Measurements from ENCODE around the gene CLEC12A. TPM values are rescaled to one million over a fixed set of nuclear protein-coding genes. Genes with fewer than 3 reads are reported as not detected.
"Not testable (repeated sequence)": the region's sequence is repeated elsewhere in the genome, so short reads cannot be mapped to it uniquely, and the experiment has no call there.

Gene CLEC12A
- total and polyA plus RNA-seq, 12 donors: 0.20 to 8.9 (median 0.85) TPM; not detected in 1

- Histone ChIP-seq H3K27me3 (peaks cover 0 to 3% (median 0%) of the 10 kb centered on the region in 7 donors), H3K4me3 (no peak overlapping the region), H3K4me1 (peaks cover 0 to 6% (median 0%) of the 10 kb centered on the region in 9 donors), H3K36me3 (no peaks in the 10 kb centered on the region), H3K27ac (no peak overlapping the region), H3K9me3 (no peaks in the 10 kb centered on the region)
- DNase-seq: no peak
- 93 to 95% methylated on average over 3 of the region's 3 CpGs for WGBS, 2 donors
- ATAC-seq: no peak
- intact Hi-C loops (cut with DNase I): no loop called here
- TF ChIP-seq CTCF (IDR thresholded peaks at IDR 0.05): no peak
These were observed 54.0 kb downstream of the CLEC12A start for GRCh38 chr12:10025236-10025635.

- intact Hi-C loops (cut with DNase I): not testable (repeated sequence)
These were observed 55.5 kb downstream of the CLEC12A start for GRCh38 chr12:10026666-10027065.

GRCh38 chr12:10027311-10027710 is 56.1 kb downstream of the CLEC12A start:
- no peak for DNase-seq
- ATAC-seq: no peak
- Histone ChIP-seq H3K9me3 (no peaks in the 10 kb centered on the region), H3K4me3 (no peak overlapping the region), H3K27me3 (peaks cover 0 to 3% (median 0%) of the 10 kb centered on the region in 7 donors), H3K27ac (peak overlapping the region in 1 of 10 donors; percentile 69), H3K4me1 (peaks cover 0 to 9% (median 0%) of the 10 kb centered on the region in 9 donors), H3K36me3 (no peaks in the 10 kb centered on the region)
- intact Hi-C loops (cut with DNase I): no loop called here
- 67 to 69% methylated on average over 3 of the region's 3 CpGs for WGBS, 2 donors
- no peak for TF ChIP-seq CTCF (IDR thresholded peaks at IDR 0.05)

More at GRCh38 chr12:10026666-10027065, 55.5 kb downstream of the CLEC12A start:
- not testable (repeated sequence) for H3K4me1 ChIP-seq, H3K9me3 ChIP-seq, DNase-seq, H3K27ac ChIP-seq, H3K4me3 ChIP-seq, H3K36me3 ChIP-seq, ATAC-seq, H3K27me3 ChIP-seq
- 84 to 91% methylated on average over 4 of the region's 4 CpGs for WGBS, 2 donors

GRCh38 chr12:10027721-10028120 is 56.5 kb downstream of the CLEC12A start:
- intact Hi-C loops (cut with DNase I): no loop called here
- peak in 2 of 8 donors; percentile 39 to 65 for ATAC-seq
- no peak for DNase-seq
- Histone ChIP-seq H3K36me3 (no peaks in the 10 kb centered on the region), H3K9me3 (no peaks in the 10 kb centered on the region), H3K27me3 (peaks cover 0 to 2% (median 0%) of the 10 kb centered on the region in 7 donors), H3K4me3 (no peak overlapping the region), H3K4me1 (peaks cover 0 to 9% (median 0%) of the 10 kb centered on the region in 9 donors), H3K27ac (peak overlapping the region in 1 of 10 donors; percentile 69)
- 66 to 67% methylated on average over 4 of the region's 4 CpGs for WGBS, 2 donors
- no peak for TF ChIP-seq CTCF (IDR thresholded peaks at IDR 0.05)

GRCh38 chr12:10030446-10030845 is 59.2 kb downstream of the CLEC12A start, which contains the start of gene CLEC9A:
CLEC9A (plus strand) TSS chr12:10030682; CDS start chr12:10052688, 22,006 bp downstream.
- Histone ChIP-seq H3K4me1 (peaks cover 0 to 18% (median 0%) of the 10 kb centered on the region in 9 donors), H3K27me3 (no peaks in the 10 kb centered on the region), H3K27ac (no peak within 1 kb of the TSS), H3K4me3 (no peak within 1 kb of the TSS), H3K36me3 (no peaks in the 10 kb centered on the region), H3K9me3 (no peaks in the 10 kb centered on the region)
- WGBS, 2 donors: 94 to 98% methylated on average over 14 of the region's 14 CpGs
- intact Hi-C loops (cut with DNase I): loop anchor here in 4 of 10 donors (5.0 kb wide), 3 partner anchors 107 to 157 kb away; no protein-coding TSS in a partner anchor
- no peak for DNase-seq
- no peak for TF ChIP-seq CTCF (IDR thresholded peaks at IDR 0.05)
- ATAC-seq: no peak

All from heart right ventricle (tissue), 16 donors.